Osteoblast (primary cell): ENCODE data around the gene ADGRB3. TPM values are rescaled to one million over a fixed set of nuclear protein-coding genes. Genes with fewer than 3 reads are reported as not detected.

Experiments
- DNase-seq: peaks from one replicate; pipeline ENCODE4 v3.0.0; 2011; ENCODE audit warnings: low spot score, mixed read lengths; ENCODE audit not compliant: insufficient read length; ENCODE audit errors: missing footprints
- H2AFZ ChIP-seq: 2 replicates; pipeline ENCODE4 v1.6.0; 2011; ENCODE audit warnings: mild to moderate bottlenecking, low read length
- H3K27ac ChIP-seq: 2 replicates; pipeline ENCODE4 v1.5.1; 2011; ENCODE audit warnings: mild to moderate bottlenecking, low read depth, low read length, moderate library complexity
- H3K27me3 ChIP-seq: 2 replicates; pipeline ENCODE4 v1.6.0; 2012; ENCODE audit warnings: mild to moderate bottlenecking, control low read depth, inconsistent platforms, low read length, moderate library complexity; ENCODE audit not compliant: insufficient read depth
- H3K36me3 ChIP-seq: 2 replicates; pipeline ENCODE4 v1.5.1; 2011; ENCODE audit warnings: mild to moderate bottlenecking, low read length, control low read depth, moderate library complexity; ENCODE audit not compliant: insufficient read depth
- H3K4me1 ChIP-seq: 2 replicates; pipeline ENCODE4 v1.5.1; 2011; ENCODE audit warnings: mild to moderate bottlenecking, low read length, control low read depth, moderate library complexity; ENCODE audit not compliant: insufficient read depth
- H3K4me2 ChIP-seq: 2 replicates; pipeline ENCODE4 v1.6.0; 2011; ENCODE audit warnings: mild to moderate bottlenecking, low read length; ENCODE audit not compliant: insufficient read depth
- H3K4me3 ChIP-seq: fragments of 200-600 bp; sonication (generic); 3 replicates; pipeline ENCODE4 v1.5.1; 2012; ENCODE audit warnings: mild to moderate bottlenecking, low read length, inconsistent platforms; ENCODE audit not compliant: insufficient read depth
- H3K79me2 ChIP-seq: 2 replicates; pipeline ENCODE4 v1.6.0; 2012; ENCODE audit warnings: mild to moderate bottlenecking, low read length, control low read depth, inconsistent platforms; ENCODE audit not compliant: insufficient read depth
- H3K9me3 ChIP-seq: 2 replicates; pipeline ENCODE4 v1.5.1; 2011; ENCODE audit warnings: low read depth, low read length, control low read depth
- H4K20me1 ChIP-seq: 2 replicates; pipeline ENCODE4 v1.6.0; 2012; ENCODE audit warnings: mild to moderate bottlenecking, low read length, control low read depth; ENCODE audit not compliant: insufficient read depth
- total RNA-seq: library from RNA; depleted of rRNA; stranded (reverse); fragments of >200 nt; gene quantifications from 2 replicates; pipeline ENCODE4 v1.2.3, GENCODE V29; 2012
- TF ChIP-seq, protein P1 (sequence below): IDR thresholded peaks from 2 replicates; pipeline ENCODE4 v1.5.1; 2011; ENCODE audit warnings: mild to moderate bottlenecking, low read depth, low read length, moderate library complexity; ENCODE audit errors: extremely low read depth

The ADGRB3 gene
- total RNA-seq, 1 donor, result not detected

GRCh38 chr6:68973066-68973465 is 338.0 kb downstream of the ADGRB3 start:
- Histone ChIP-seq H3K9me3 (no peaks in the 10 kb centered on the region), H3K4me2 (no peak overlapping the region), H3K27me3 (no peaks in the 10 kb centered on the region), H3K4me3 (no peak overlapping the region), H3K4me1 (no peaks in the 10 kb centered on the region), H3K36me3 (no peaks in the 10 kb centered on the region), H2AFZ (no peak overlapping the region), H4K20me1 (no peaks in the 10 kb centered on the region), H3K27ac (no peak overlapping the region), H3K79me2 (no peaks in the 10 kb centered on the region)
- TF ChIP-seq, protein P1, sequence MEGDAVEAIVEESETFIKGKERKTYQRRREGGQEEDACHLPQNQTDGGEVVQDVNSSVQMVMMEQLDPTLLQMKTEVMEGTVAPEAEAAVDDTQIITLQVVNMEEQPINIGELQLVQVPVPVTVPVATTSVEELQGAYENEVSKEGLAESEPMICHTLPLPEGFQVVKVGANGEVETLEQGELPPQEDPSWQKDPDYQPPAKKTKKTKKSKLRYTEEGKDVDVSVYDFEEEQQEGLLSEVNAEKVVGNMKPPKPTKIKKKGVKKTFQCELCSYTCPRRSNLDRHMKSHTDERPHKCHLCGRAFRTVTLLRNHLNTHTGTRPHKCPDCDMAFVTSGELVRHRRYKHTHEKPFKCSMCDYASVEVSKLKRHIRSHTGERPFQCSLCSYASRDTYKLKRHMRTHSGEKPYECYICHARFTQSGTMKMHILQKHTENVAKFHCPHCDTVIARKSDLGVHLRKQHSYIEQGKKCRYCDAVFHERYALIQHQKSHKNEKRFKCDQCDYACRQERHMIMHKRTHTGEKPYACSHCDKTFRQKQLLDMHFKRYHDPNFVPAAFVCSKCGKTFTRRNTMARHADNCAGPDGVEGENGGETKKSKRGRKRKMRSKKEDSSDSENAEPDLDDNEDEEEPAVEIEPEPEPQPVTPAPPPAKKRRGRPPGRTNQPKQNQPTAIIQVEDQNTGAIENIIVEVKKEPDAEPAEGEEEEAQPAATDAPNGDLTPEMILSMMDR, result no peak
- DNase-seq, result no peak

GRCh38 chr6:68975064-68975463 is 340.0 kb downstream of the ADGRB3 start:
- TF ChIP-seq, protein P1, result peak; percentile 29
- Histone ChIP-seq H4K20me1 (no peaks in the 10 kb centered on the region), H3K27ac (no peak overlapping the region), H2AFZ (no peak overlapping the region), H3K27me3 (no peaks in the 10 kb centered on the region), H3K79me2 (no peaks in the 10 kb centered on the region), H3K36me3 (no peaks in the 10 kb centered on the region), H3K4me1 (no peaks in the 10 kb centered on the region), H3K9me3 (no peaks in the 10 kb centered on the region), H3K4me3 (no peak overlapping the region), H3K4me2 (no peak overlapping the region)
- DNase-seq, result no peak

GRCh38 chr6:68975816-68976215 is 340.7 kb downstream of the ADGRB3 start:
- no peaks in the 10 kb centered on the region for H3K79me2 ChIP-seq
- TF ChIP-seq, protein P1, result no peak
- H3K27me3 ChIP-seq, result no peaks in the 10 kb centered on the region
- H4K20me1 ChIP-seq, result no peaks in the 10 kb centered on the region
- H3K36me3 ChIP-seq, result no peaks in the 10 kb centered on the region
- no peak overlapping the region for H3K27ac ChIP-seq
- DNase-seq, result no peak
- no peak overlapping the region for H3K4me3 ChIP-seq
- H3K9me3 ChIP-seq, result no peaks in the 10 kb centered on the region
- H3K4me2 ChIP-seq, result no peak overlapping the region
- no peak overlapping the region for H2AFZ ChIP-seq
- no peaks in the 10 kb centered on the region for H3K4me1 ChIP-seq

- Histone ChIP-seq H3K27ac (no peak overlapping the region), H3K9me3 (no peaks in the 10 kb centered on the region), H3K4me2 (no peak overlapping the region), H3K27me3 (no peaks in the 10 kb centered on the region), H3K4me3 (no peak overlapping the region), H3K36me3 (no peaks in the 10 kb centered on the region), H3K4me1 (no peaks in the 10 kb centered on the region), H2AFZ (no peak overlapping the region), H4K20me1 (no peaks in the 10 kb centered on the region), H3K79me2 (no peaks in the 10 kb centered on the region)
- DNase-seq, result no peak
- TF ChIP-seq, protein P1, result no peak
These were observed 341.2 kb downstream of the ADGRB3 start for GRCh38 chr6:68976260-68976659.
